ENCODE results near the gene MMP23B.
A peak's percentile ranks its signal among the peaks of the same experiment; 100 is the strongest.
"Not testable (repeated sequence)": the region's sequence is repeated elsewhere in the genome, so short reads cannot be mapped to it uniquely, and the experiment has no call there.

MMP23B gene

GRCh38 chr1:1636621-1637478 is 4.9 kb downstream of the MMP23B start:
- not testable (repeated sequence) for DNase-seq

- not testable (repeated sequence) for DNase-seq
Observed at GRCh38 chr1:1637479-1637875, 5.5 kb downstream of the MMP23B start.

GRCh38 chr1:1638528-1638927 is 6.6 kb downstream of the MMP23B start:
- not testable (repeated sequence) for DNase-seq

- not testable (repeated sequence) for DNase-seq
Observed at GRCh38 chr1:1639368-1639767, 7.4 kb downstream of the MMP23B start.

GRCh38 chr1:1640081-1640480 is 8.1 kb downstream of the MMP23B start:
- DNase-seq = not testable (repeated sequence)

GRCh38 chr1:1640711-1641461 is 8.9 kb downstream of the MMP23B start:
- DNase-seq = not testable (repeated sequence)

- not testable (repeated sequence) for DNase-seq
Observed at GRCh38 chr1:1646326-1646725, 14.4 kb downstream of the MMP23B start.

- not testable (repeated sequence) for DNase-seq
Observed at GRCh38 chr1:1647567-1648241, 15.7 kb downstream of the MMP23B start.

GRCh38 chr1:1648265-1648664 is 16.3 kb downstream of the MMP23B start:
- DNase-seq = not testable (repeated sequence)

- DNase-seq = peak; percentile 93
Observed at GRCh38 chr1:1658583-1659549, 26.9 kb downstream of the MMP23B start, which contains the start of gene CDK11B. Gene CDK11B, minus strand, starts transcription at chr1:1659004. Its CDS starts 1,519 bp downstream, at chr1:1657485.

- DNase-seq = not testable (repeated sequence)
Observed at GRCh38 chr1:1662392-1662791, 30.4 kb downstream of the MMP23B start.

- DNase-seq = not testable (repeated sequence)
Observed at GRCh38 chr1:1662830-1663560, 31.0 kb downstream of the MMP23B start.

- not testable (repeated sequence) for DNase-seq
Observed at GRCh38 chr1:1664318-1664717, 32.3 kb downstream of the MMP23B start.

- no peak for DNase-seq
Observed at GRCh38 chr1:1664941-1665814, 33.2 kb downstream of the MMP23B start.

- DNase-seq = peak; percentile 34
Observed at GRCh38 chr1:1665815-1666251, 33.9 kb downstream of the MMP23B start.

- no peak for DNase-seq
Observed at GRCh38 chr1:1666526-1666925, 34.6 kb downstream of the MMP23B start.

GRCh38 chr1:1669468-1670440 is 37.8 kb downstream of the MMP23B start:
- DNase-seq = no peak

GRCh38 chr1:1670866-1671265 is 38.9 kb downstream of the MMP23B start:
- DNase-seq = no peak

Data from activated CD8-positive, alpha-beta memory T cell treated with anti-CD3 and anti-CD28 coated beads, Interleukin-2, amount 50 U/mL, for 4 hours (primary cell).